IPS-11a (cell line): Measurements from ENCODE around the gene PGD.
"Not testable (repeated sequence)": the region's sequence is repeated elsewhere in the genome, so short reads cannot be mapped to it uniquely, and the experiment has no call there.

Source experiments
- H3K4me3 ChIP-seq: one replicate; pipeline ENCODE4 v1.5.1; 2013; ENCODE audit warnings: low read depth, low read length, control low read depth

The PGD gene

GRCh38 chr1:10433790-10434189, 34.9 kb downstream of the PGD start:
- H3K4me3 ChIP-seq: no peak overlapping the region

- H3K4me3 ChIP-seq: no peak overlapping the region
Measured at GRCh38 chr1:10434590-10434989, 35.7 kb downstream of the PGD start.

- H3K4me3 ChIP-seq: no peak overlapping the region
Measured at GRCh38 chr1:10437052-10437451, 38.2 kb downstream of the PGD start.

- no peak overlapping the region for H3K4me3 ChIP-seq
Measured at GRCh38 chr1:10438677-10439163, 39.9 kb downstream of the PGD start.

GRCh38 chr1:10440305-10440704, 41.4 kb downstream of the PGD start:
- no peak overlapping the region for H3K4me3 ChIP-seq

GRCh38 chr1:10440794-10441193, 41.9 kb downstream of the PGD start:
- no peak overlapping the region for H3K4me3 ChIP-seq

- no peak overlapping the region for H3K4me3 ChIP-seq
Measured at GRCh38 chr1:10444248-10444647, 45.4 kb downstream of the PGD start.

GRCh38 chr1:10444795-10445397, 46.0 kb downstream of the PGD start:
- H3K4me3 ChIP-seq: no peak overlapping the region

GRCh38 chr1:10446790-10447422, 48.0 kb downstream of the PGD start:
- H3K4me3 ChIP-seq: no peak overlapping the region

GRCh38 chr1:10449751-10450150, 50.9 kb downstream of the PGD start, which contains the start of gene CORT:
TSS of gene CORT (plus strand) at chr1:10450031. CDS start at chr1:10450224, 193 bp downstream.
- H3K4me3 ChIP-seq: no peak within 1 kb of the TSS

- H3K4me3 ChIP-seq: no peak overlapping the region
Measured at GRCh38 chr1:10450156-10450814, 51.4 kb downstream of the PGD start.

GRCh38 chr1:10450836-10451235, 52.0 kb downstream of the PGD start:
- no peak overlapping the region for H3K4me3 ChIP-seq

GRCh38 chr1:10451287-10451686, 52.4 kb downstream of the PGD start:
- H3K4me3 ChIP-seq: no peak overlapping the region

- no peak overlapping the region for H3K4me3 ChIP-seq
Measured at GRCh38 chr1:10456048-10456447, 57.2 kb downstream of the PGD start.

GRCh38 chr1:10456661-10457060, 57.8 kb downstream of the PGD start:
- no peak overlapping the region for H3K4me3 ChIP-seq

GRCh38 chr1:10457462-10457861, 58.6 kb downstream of the PGD start:
- not testable (repeated sequence) for H3K4me3 ChIP-seq

- no peak overlapping the region for H3K4me3 ChIP-seq
Measured at GRCh38 chr1:10457875-10458274, 59.0 kb downstream of the PGD start.

GRCh38 chr1:10459184-10459583, 60.3 kb downstream of the PGD start:
- H3K4me3 ChIP-seq: no peak overlapping the region

- H3K4me3 ChIP-seq: no peak overlapping the region
Measured at GRCh38 chr1:10467078-10467477, 68.2 kb downstream of the PGD start.

GRCh38 chr1:10470043-10470442, 71.2 kb downstream of the PGD start:
- H3K4me3 ChIP-seq: no peak overlapping the region
